ENCODE results near the gene MARCO.

Gene MARCO

GRCh38 chr2:119013671-119014070 lies 71.7 kb downstream of the MARCO start:
- ATAC-seq = no peak
- TF ChIP-seq ZNF565 (CRISPR knock-in tag; conservative IDR thresholded peaks at IDR 0.05; ENCODE audit: low read depth) = no peak
- no peak for TF ChIP-seq ZFP30 (CRISPR knock-in tag; IDR thresholded peaks at IDR 0.05)
- TF ChIP-seq GLIS3 (CRISPR knock-in tag; IDR thresholded peaks at IDR 0.05) = no peak
- TF ChIP-seq ZC3H10 (CRISPR knock-in tag; IDR thresholded peaks at IDR 0.05) = no peak
- no peak for TF ChIP-seq PPARA (CRISPR knock-in tag; IDR thresholded peaks at IDR 0.05; ENCODE audit: borderline replicate concordance)
- TF ChIP-seq CSDC2 (CRISPR knock-in tag; IDR thresholded peaks at IDR 0.05) = no peak
- TF ChIP-seq ZNF8 (CRISPR knock-in tag; IDR thresholded peaks at IDR 0.05) = no peak
- no peak for TF ChIP-seq POU6F1 (CRISPR knock-in tag; IDR thresholded peaks at IDR 0.05; ENCODE audit: borderline replicate concordance, low read depth)
- TF ChIP-seq SNAI2 (CRISPR knock-in tag; IDR thresholded peaks at IDR 0.05) = no peak
- no peak for TF ChIP-seq CSRNP3 (CRISPR knock-in tag; IDR thresholded peaks at IDR 0.05)
- TF ChIP-seq PATZ1 (CRISPR knock-in tag; IDR thresholded peaks at IDR 0.05; ENCODE audit: borderline replicate concordance) = no peak

- no peak for TF ChIP-seq ESRRG (CRISPR knock-in tag; IDR thresholded peaks at IDR 0.05)
- TF ChIP-seq PATZ1 (CRISPR knock-in tag; IDR thresholded peaks at IDR 0.05; ENCODE audit: borderline replicate concordance) = no peak
- TF ChIP-seq CREB5 (CRISPR knock-in tag; IDR thresholded peaks at IDR 0.05; ENCODE audit: low read depth) = no peak
- no peak for TF ChIP-seq TCF4 (CRISPR knock-in tag; IDR thresholded peaks at IDR 0.05; ENCODE audit: borderline replicate concordance)
- no peak for TF ChIP-seq TSHZ2 (CRISPR knock-in tag; IDR thresholded peaks at IDR 0.05)
- TF ChIP-seq OSR1 (CRISPR knock-in tag; IDR thresholded peaks at IDR 0.05) = no peak
- ATAC-seq = no peak
These were observed 73.9 kb downstream of the MARCO start for GRCh38 chr2:119015845-119016244.

GRCh38 chr2:119019521-119019920 lies 77.5 kb downstream of the MARCO start:
- no peak for ATAC-seq
- no peak for TF ChIP-seq SNAI2 (CRISPR knock-in tag; IDR thresholded peaks at IDR 0.05)
- TF ChIP-seq POU6F1 (CRISPR knock-in tag; IDR thresholded peaks at IDR 0.05; ENCODE audit: borderline replicate concordance, low read depth) = no peak
- no peak for TF ChIP-seq ZFP3 (CRISPR knock-in tag; IDR thresholded peaks at IDR 0.05)
- no peak for TF ChIP-seq RARB (CRISPR knock-in tag; IDR thresholded peaks at IDR 0.05)
- TF ChIP-seq TOX (CRISPR knock-in tag; IDR thresholded peaks at IDR 0.05; ENCODE audit: borderline replicate concordance) = no peak
- TF ChIP-seq ARNTL (CRISPR knock-in tag; IDR thresholded peaks at IDR 0.05; ENCODE audit: borderline replicate concordance, low read depth) = no peak
- TF ChIP-seq ZC3H10 (CRISPR knock-in tag; IDR thresholded peaks at IDR 0.05) = no peak
- no peak for TF ChIP-seq CREB5 (CRISPR knock-in tag; IDR thresholded peaks at IDR 0.05; ENCODE audit: low read depth)
- no peak for TF ChIP-seq ZNF70 (CRISPR knock-in tag; IDR thresholded peaks at IDR 0.05)
- no peak for TF ChIP-seq PATZ1 (CRISPR knock-in tag; IDR thresholded peaks at IDR 0.05; ENCODE audit: borderline replicate concordance)
- TF ChIP-seq ZNF8 (CRISPR knock-in tag; IDR thresholded peaks at IDR 0.05) = no peak
- no peak for TF ChIP-seq ZNF565 (CRISPR knock-in tag; conservative IDR thresholded peaks at IDR 0.05; ENCODE audit: low read depth)

All from SK-N-SH treated with all-trans-retinoic acid at 6 μM for 48 hours (cell line).